ENCODE results near the gene AP5Z1.

- TF ChIP-seq CTCF (IDR thresholded peaks at IDR 0.05) (no peak), POLR2AphosphoS5 (IDR thresholded peaks at IDR 0.05) (no peak), EP300 (IDR thresholded peaks at IDR 0.05) (no peak), POLR2A (IDR thresholded peaks at IDR 0.05; ENCODE audit: low read depth) (no peak)
Measured at GRCh38 chr7:4833176-4833575, 57.8 kb downstream of the AP5Z1 start.

Data from esophagus muscularis mucosa (tissue), 4 donors.